ENCODE results near the gene SERINC1. TPM values are rescaled to one million over a fixed set of nuclear protein-coding genes. Genes with fewer than 3 reads are reported as not detected.
"Not testable (repeated sequence)": the region's sequence is repeated elsewhere in the genome, so short reads cannot be mapped to it uniquely, and the experiment has no call there.

SERINC1 gene
- total and polyA plus RNA-seq, 2 donors = 207 to 297 TPM

- H3K27ac ChIP-seq (ENCODE audit: low read depth); H3K4me1 ChIP-seq (ENCODE audit: insufficient read depth); H3K36me3 ChIP-seq (ENCODE audit: insufficient read depth); H3K4me3 ChIP-seq (ENCODE audit: low read depth, low read length); DNase-seq (ENCODE audit: extremely low spot score): not testable (repeated sequence)
- WGBS = 98% methylated on average over 8 of the region's 8 CpGs
Measured at GRCh38 chr6:122459865-122460416, 11.7 kb downstream of the SERINC1 start.

GRCh38 chr6:122459240-122459639, 12.4 kb downstream of the SERINC1 start:
- no peak overlapping the region for H3K4me3 ChIP-seq (ENCODE audit: low read depth, low read length)
- peaks cover 2% of the 10 kb centered on the region for H3K4me1 ChIP-seq (ENCODE audit: insufficient read depth)
- 17% methylated on average over 2 of the region's 2 CpGs for WGBS
- no peak for DNase-seq (ENCODE audit: extremely low spot score)
- no peak overlapping the region for H3K27ac ChIP-seq (ENCODE audit: low read depth)
- no peaks in the 10 kb centered on the region for H3K36me3 ChIP-seq (ENCODE audit: insufficient read depth)

- 82% methylated on average over 1 of the region's 1 CpG for WGBS
- Histone ChIP-seq H3K4me3 (ENCODE audit: low read depth, low read length) (no peak overlapping the region), H3K36me3 (ENCODE audit: insufficient read depth) (no peaks in the 10 kb centered on the region), H3K27ac (ENCODE audit: low read depth) (no peak overlapping the region), H3K4me1 (ENCODE audit: insufficient read depth) (peaks cover 2% of the 10 kb centered on the region)
- DNase-seq (ENCODE audit: extremely low spot score) = no peak
Measured at GRCh38 chr6:122458087-122458486, 13.5 kb downstream of the SERINC1 start.

GRCh38 chr6:122455116-122455515, 16.5 kb downstream of the SERINC1 start:
- 91% methylated on average over 1 of the region's 1 CpG for WGBS
- not testable (repeated sequence) for DNase-seq (ENCODE audit: extremely low spot score)

GRCh38 chr6:122454673-122455072, 16.9 kb downstream of the SERINC1 start:
- WGBS = 89% methylated on average over 4 of the region's 4 CpGs
- Histone ChIP-seq H3K4me3 (ENCODE audit: low read depth, low read length) (no peak overlapping the region), H3K4me1 (ENCODE audit: insufficient read depth) (no peaks in the 10 kb centered on the region), H3K27ac (ENCODE audit: low read depth) (no peak overlapping the region), H3K36me3 (ENCODE audit: insufficient read depth) (peaks cover 1% of the 10 kb centered on the region)
- no peak for DNase-seq (ENCODE audit: extremely low spot score)

More at GRCh38 chr6:122455116-122455515, 16.5 kb downstream of the SERINC1 start:
- H3K27ac ChIP-seq (ENCODE audit: low read depth); H3K4me1 ChIP-seq (ENCODE audit: insufficient read depth); H3K36me3 ChIP-seq (ENCODE audit: insufficient read depth); H3K4me3 ChIP-seq (ENCODE audit: low read depth, low read length): not testable (repeated sequence)

- WGBS = 46% methylated on average over 1 of the region's 1 CpG
- Histone ChIP-seq H3K36me3 (ENCODE audit: insufficient read depth) (peaks cover 4% of the 10 kb centered on the region), H3K4me3 (ENCODE audit: low read depth, low read length) (no peak overlapping the region), H3K27ac (ENCODE audit: low read depth) (no peak overlapping the region), H3K4me1 (ENCODE audit: insufficient read depth) (no peaks in the 10 kb centered on the region)
- DNase-seq (ENCODE audit: extremely low spot score) = no peak
Measured at GRCh38 chr6:122452509-122452908, 19.1 kb downstream of the SERINC1 start.

GRCh38 chr6:122449069-122449468, 22.5 kb downstream of the SERINC1 start:
- H3K4me1 ChIP-seq (ENCODE audit: insufficient read depth) = no peaks in the 10 kb centered on the region
- H3K27ac ChIP-seq (ENCODE audit: low read depth) = no peak overlapping the region
- 98% methylated on average over 1 of the region's 1 CpG for WGBS
- DNase-seq (ENCODE audit: extremely low spot score) = no peak
- H3K36me3 ChIP-seq (ENCODE audit: insufficient read depth) = peaks cover 7% of the 10 kb centered on the region
- H3K4me3 ChIP-seq (ENCODE audit: low read depth, low read length) = no peak overlapping the region

GRCh38 chr6:122445274-122445673, 26.3 kb downstream of the SERINC1 start:
- DNase-seq (ENCODE audit: extremely low spot score) = no peak
- Histone ChIP-seq H3K27ac (ENCODE audit: low read depth) (no peak overlapping the region), H3K4me3 (ENCODE audit: low read depth, low read length) (no peak overlapping the region), H3K4me1 (ENCODE audit: insufficient read depth) (no peaks in the 10 kb centered on the region), H3K36me3 (ENCODE audit: insufficient read depth) (peaks cover 6% of the 10 kb centered on the region)
- 96% methylated on average over 1 of the region's 1 CpG for WGBS

GRCh38 chr6:122438975-122439374, 32.6 kb downstream of the SERINC1 start:
- Histone ChIP-seq H3K4me3 (ENCODE audit: low read depth, low read length) (no peak overlapping the region), H3K4me1 (ENCODE audit: insufficient read depth) (no peaks in the 10 kb centered on the region), H3K27ac (ENCODE audit: low read depth) (no peak overlapping the region), H3K36me3 (ENCODE audit: insufficient read depth) (no peaks in the 10 kb centered on the region)
- no peak for DNase-seq (ENCODE audit: extremely low spot score)
- 98% methylated on average over 1 of the region's 1 CpG for WGBS

- WGBS = 89% methylated on average over 3 of the region's 3 CpGs
- no peak overlapping the region for H3K27ac ChIP-seq (ENCODE audit: low read depth)
- H3K4me1 ChIP-seq (ENCODE audit: insufficient read depth) = no peaks in the 10 kb centered on the region
- DNase-seq (ENCODE audit: extremely low spot score) = no peak
- peaks cover 2% of the 10 kb centered on the region for H3K36me3 ChIP-seq (ENCODE audit: insufficient read depth)
- H3K4me3 ChIP-seq (ENCODE audit: low read depth, low read length) = no peak overlapping the region
Measured at GRCh38 chr6:122432816-122433215, 38.8 kb downstream of the SERINC1 start.

- H3K4me1 ChIP-seq (ENCODE audit: insufficient read depth) = no peaks in the 10 kb centered on the region
- H3K27ac ChIP-seq (ENCODE audit: low read depth) = no peak overlapping the region
Measured at GRCh38 chr6:122431780-122432179, 39.8 kb downstream of the SERINC1 start.

GRCh38 chr6:122429323-122429722, 42.3 kb downstream of the SERINC1 start:
- Histone ChIP-seq H3K36me3 (ENCODE audit: insufficient read depth) (peaks cover 2% of the 10 kb centered on the region), H3K27ac (ENCODE audit: low read depth) (no peak overlapping the region), H3K4me3 (ENCODE audit: low read depth, low read length) (no peak overlapping the region), H3K4me1 (ENCODE audit: insufficient read depth) (no peaks in the 10 kb centered on the region)
- DNase-seq (ENCODE audit: extremely low spot score) = no peak

More at GRCh38 chr6:122431780-122432179, 39.8 kb downstream of the SERINC1 start:
- DNase-seq (ENCODE audit: extremely low spot score) = no peak
- Histone ChIP-seq H3K4me3 (ENCODE audit: low read depth, low read length) (no peak overlapping the region), H3K36me3 (ENCODE audit: insufficient read depth) (peaks cover 2% of the 10 kb centered on the region)
- 85% methylated on average over 4 of the region's 4 CpGs for WGBS

GRCh38 chr6:122428781-122429180, 42.8 kb downstream of the SERINC1 start:
- no peaks in the 10 kb centered on the region for H3K4me1 ChIP-seq (ENCODE audit: insufficient read depth)

GRCh38 chr6:122426597-122426996, 45.0 kb downstream of the SERINC1 start:
- DNase-seq (ENCODE audit: extremely low spot score) = no peak
- WGBS = 98% methylated on average over 3 of the region's 3 CpGs
- Histone ChIP-seq H3K36me3 (ENCODE audit: insufficient read depth) (peaks cover 2% of the 10 kb centered on the region), H3K4me3 (ENCODE audit: low read depth, low read length) (no peak overlapping the region), H3K4me1 (ENCODE audit: insufficient read depth) (no peaks in the 10 kb centered on the region), H3K27ac (ENCODE audit: low read depth) (no peak overlapping the region)

More at GRCh38 chr6:122428781-122429180, 42.8 kb downstream of the SERINC1 start:
- WGBS = 58% methylated on average over 1 of the region's 1 CpG
- no peak overlapping the region for H3K27ac ChIP-seq (ENCODE audit: low read depth)
- no peak for DNase-seq (ENCODE audit: extremely low spot score)
- H3K36me3 ChIP-seq (ENCODE audit: insufficient read depth) = peaks cover 2% of the 10 kb centered on the region
- H3K4me3 ChIP-seq (ENCODE audit: low read depth, low read length) = no peak overlapping the region

- 91% methylated on average over 1 of the region's 1 CpG for WGBS
- no peaks in the 10 kb centered on the region for H3K4me1 ChIP-seq (ENCODE audit: insufficient read depth)
- no peak overlapping the region for H3K4me3 ChIP-seq (ENCODE audit: low read depth, low read length)
- no peak for DNase-seq (ENCODE audit: extremely low spot score)
- no peak overlapping the region for H3K27ac ChIP-seq (ENCODE audit: low read depth)
- no peaks in the 10 kb centered on the region for H3K36me3 ChIP-seq (ENCODE audit: insufficient read depth)
Measured at GRCh38 chr6:122423734-122424133, 47.9 kb downstream of the SERINC1 start.
